Activated T-cell treated with anti-CD3 and anti-CD28 coated beads, Interleukin-2, amount 50 U/mL, for 48 hours (primary cell): ENCODE data around the gene DRC1.

Source experiments
- DNase-seq, 2 experiments: peaks; one replicate each; pipeline ENCODE4 v3.0.0-alpha.2; 2020

Gene DRC1

GRCh38 chr2:26400723-26401122, 997 bp upstream of the DRC1 start:
- no peak for DNase-seq

- DNase-seq, result no peak
Observed at GRCh38 chr2:26407526-26407925, 5.8 kb downstream of the DRC1 start.

- no peak for DNase-seq
Observed at GRCh38 chr2:26409785-26410184, 8.1 kb downstream of the DRC1 start.

GRCh38 chr2:26410764-26411243, 9.1 kb downstream of the DRC1 start:
- DNase-seq, result no peak

- DNase-seq, result no peak
Observed at GRCh38 chr2:26411419-26411818, 9.7 kb downstream of the DRC1 start.

GRCh38 chr2:26412091-26412673, 10.5 kb downstream of the DRC1 start:
- no peak for DNase-seq

- no peak for DNase-seq
Observed at GRCh38 chr2:26414311-26414710, 12.6 kb downstream of the DRC1 start.

GRCh38 chr2:26421961-26422360, 20.2 kb downstream of the DRC1 start:
- DNase-seq, result no peak

- no peak for DNase-seq
Observed at GRCh38 chr2:26422947-26423629, 21.4 kb downstream of the DRC1 start.

GRCh38 chr2:26423750-26424149, 22.0 kb downstream of the DRC1 start:
- no peak for DNase-seq

GRCh38 chr2:26424221-26424620, 22.5 kb downstream of the DRC1 start:
- DNase-seq, result no peak

GRCh38 chr2:26428846-26429245, 27.1 kb downstream of the DRC1 start:
- DNase-seq, result no peak

GRCh38 chr2:26429779-26430578, 28.3 kb downstream of the DRC1 start:
- DNase-seq, result no peak

GRCh38 chr2:26430826-26431225, 29.1 kb downstream of the DRC1 start:
- no peak for DNase-seq

- DNase-seq, result no peak
Observed at GRCh38 chr2:26432363-26432762, 30.6 kb downstream of the DRC1 start.

- no peak for DNase-seq
Observed at GRCh38 chr2:26432859-26433258, 31.1 kb downstream of the DRC1 start.

- no peak for DNase-seq
Observed at GRCh38 chr2:26435106-26435505, 33.4 kb downstream of the DRC1 start.

GRCh38 chr2:26438526-26438925, 36.8 kb downstream of the DRC1 start:
- no peak for DNase-seq

- no peak for DNase-seq
Observed at GRCh38 chr2:26438926-26439325, 37.2 kb downstream of the DRC1 start.

GRCh38 chr2:26442301-26442700, 40.6 kb downstream of the DRC1 start:
- DNase-seq, result no peak

GRCh38 chr2:26442707-26443106, 41.0 kb downstream of the DRC1 start:
- no peak for DNase-seq

GRCh38 chr2:26444236-26444635, 42.5 kb downstream of the DRC1 start:
- DNase-seq, result no peak

GRCh38 chr2:26448651-26449050, 46.9 kb downstream of the DRC1 start:
- DNase-seq, result no peak
